Suprapubic skin (tissue), 4 donors: Measurements from ENCODE around the gene PRMT7. TPM values are rescaled to one million over a fixed set of nuclear protein-coding genes. Genes with fewer than 3 reads are reported as not detected.
A peak's percentile ranks its signal among the peaks of the same experiment; 100 is the strongest.

Experiments
- DNase-seq, 2 donors: peaks; one replicate each; pipeline ENCODE4 v3.0.0-alpha.2; 2019; ENCODE audit warnings: low spot score in 2 of 2
- H3K27ac ChIP-seq: fragments of 200-600 bp; sonication (generic); one replicate; pipeline ENCODE4 v1.5.1; 2019
- H3K27me3 ChIP-seq: fragments of 200-600 bp; sonication (generic); one replicate; pipeline ENCODE4 v1.5.1; 2019
- H3K36me3 ChIP-seq: fragments of 200-600 bp; sonication (generic); one replicate; pipeline ENCODE4 v1.5.1; 2019
- H3K4me1 ChIP-seq: fragments of 200-600 bp; sonication (generic); one replicate; pipeline ENCODE4 v1.5.1; 2019
- H3K4me3 ChIP-seq: fragments of 200-600 bp; sonication (generic); one replicate; pipeline ENCODE4 v1.5.1; 2019; ENCODE audit warnings: mild to moderate bottlenecking
- H3K9me3 ChIP-seq: fragments of 200-600 bp; sonication (generic); one replicate; pipeline ENCODE4 v1.5.1; 2019
- EP300 ChIP-seq: sonication (generic); formaldehyde crosslinking; IDR thresholded peaks from one replicate; pipeline ENCODE4 v1.6.1; 2017; ENCODE audit warnings: antibody characterized with exemption
- POLR2A ChIP-seq, 2 donors: fragments of 450-650 bp; IDR thresholded peaks; one replicate each; pipeline ENCODE4 v1.6.1; 2017; ENCODE audit warnings: antibody characterized with exemption in 2 of 2, mild to moderate bottlenecking in 2 of 2, moderate library complexity in 2 of 2
- POLR2AphosphoS5 ChIP-seq, 3 donors: sonication (generic); formaldehyde crosslinking; IDR thresholded peaks; one replicate each; pipeline ENCODE4 v1.6.1; 2017; ENCODE audit warnings: antibody characterized with exemption in 3 of 3
- WGBS: methylation state at CpG from one replicate; pipeline ENCODE4 v1.1.5; 2018; 5-methylcytosine and 5-hydroxymethylcytosine counted together
- total RNA-seq, 4 donors: library from RNA; depleted of rRNA; stranded (reverse); fragments of >200 nt; gene quantifications; one replicate each; pipeline ENCODE4 v1.1.0, GENCODE V29; 2016
- TF ChIP-seq, protein P1 (sequence below), 2 donors: fragments of 200-600 bp in 1 of 2; fragments of 450-650 bp in 1 of 2; sonication (generic) in 1 of 2; IDR thresholded peaks; one replicate each; pipeline ENCODE4 v1.5.1; 2016 to 2019; ENCODE audit warnings: antibody characterized with exemption in 2 of 2, mild to moderate bottlenecking in 1 of 2, moderate library complexity in 1 of 2

Gene PRMT7
- total RNA-seq, 4 donors from 2014 or later, result 38.8 to 101 (median 69.9) TPM

DNA sequence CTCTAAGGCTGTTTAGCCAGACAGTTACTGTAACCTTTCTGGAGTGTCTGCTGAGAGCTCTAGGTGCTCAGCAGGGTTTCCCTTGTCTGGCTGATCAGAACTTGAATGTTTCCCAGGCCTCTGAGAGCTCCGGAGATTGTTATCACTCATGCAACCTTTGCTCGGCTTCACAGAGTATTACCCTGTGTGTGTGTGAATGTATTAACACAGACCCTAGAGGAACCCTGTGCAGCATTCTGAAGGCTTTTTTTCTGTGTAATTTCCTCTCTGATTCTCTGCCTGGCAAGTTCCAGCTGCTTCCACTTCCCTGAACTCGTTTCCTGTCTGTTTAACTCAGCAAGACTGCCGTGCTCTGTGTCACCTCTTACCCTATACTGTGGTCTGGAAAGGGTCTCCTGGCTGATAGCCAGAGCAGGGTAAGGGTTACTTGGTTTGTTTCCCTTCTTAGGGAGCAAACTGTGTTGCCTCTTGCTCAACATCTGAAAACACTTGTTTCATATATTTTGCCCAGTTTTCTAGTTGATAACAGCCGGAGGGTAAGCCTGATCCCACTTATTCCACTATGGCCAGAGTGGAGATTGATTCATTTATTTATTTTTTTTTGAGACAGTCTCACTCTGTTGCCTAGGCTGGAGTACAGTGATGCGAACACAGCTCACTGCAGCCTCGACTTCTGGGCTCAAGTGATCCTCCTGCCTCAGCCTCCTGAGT lies 21.7 kb downstream of the PRMT7 start:
- H3K4me3 ChIP-seq, result no peak overlapping the region
- TF ChIP-seq POLR2AphosphoS5 (IDR thresholded peaks at IDR 0.05) (no peak), EP300 (no peak), POLR2A (IDR thresholded peaks at IDR 0.05) (no peak)
- TF ChIP-seq, protein P1, sequence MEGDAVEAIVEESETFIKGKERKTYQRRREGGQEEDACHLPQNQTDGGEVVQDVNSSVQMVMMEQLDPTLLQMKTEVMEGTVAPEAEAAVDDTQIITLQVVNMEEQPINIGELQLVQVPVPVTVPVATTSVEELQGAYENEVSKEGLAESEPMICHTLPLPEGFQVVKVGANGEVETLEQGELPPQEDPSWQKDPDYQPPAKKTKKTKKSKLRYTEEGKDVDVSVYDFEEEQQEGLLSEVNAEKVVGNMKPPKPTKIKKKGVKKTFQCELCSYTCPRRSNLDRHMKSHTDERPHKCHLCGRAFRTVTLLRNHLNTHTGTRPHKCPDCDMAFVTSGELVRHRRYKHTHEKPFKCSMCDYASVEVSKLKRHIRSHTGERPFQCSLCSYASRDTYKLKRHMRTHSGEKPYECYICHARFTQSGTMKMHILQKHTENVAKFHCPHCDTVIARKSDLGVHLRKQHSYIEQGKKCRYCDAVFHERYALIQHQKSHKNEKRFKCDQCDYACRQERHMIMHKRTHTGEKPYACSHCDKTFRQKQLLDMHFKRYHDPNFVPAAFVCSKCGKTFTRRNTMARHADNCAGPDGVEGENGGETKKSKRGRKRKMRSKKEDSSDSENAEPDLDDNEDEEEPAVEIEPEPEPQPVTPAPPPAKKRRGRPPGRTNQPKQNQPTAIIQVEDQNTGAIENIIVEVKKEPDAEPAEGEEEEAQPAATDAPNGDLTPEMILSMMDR (IDR thresholded peaks at IDR 0.05), result no peak
- no peak for DNase-seq
- H3K27me3 ChIP-seq, result no peaks in the 10 kb centered on the region
- H3K9me3 ChIP-seq, result no peaks in the 10 kb centered on the region
- H3K36me3 ChIP-seq, result peaks cover 16% of the 10 kb centered on the region
- H3K4me1 ChIP-seq, result peaks cover 31% of the 10 kb centered on the region
- H3K27ac ChIP-seq, result peak overlapping the region; percentile 6
- WGBS, result 59% methylated on average over 7 of the region's 7 CpGs

DNA sequence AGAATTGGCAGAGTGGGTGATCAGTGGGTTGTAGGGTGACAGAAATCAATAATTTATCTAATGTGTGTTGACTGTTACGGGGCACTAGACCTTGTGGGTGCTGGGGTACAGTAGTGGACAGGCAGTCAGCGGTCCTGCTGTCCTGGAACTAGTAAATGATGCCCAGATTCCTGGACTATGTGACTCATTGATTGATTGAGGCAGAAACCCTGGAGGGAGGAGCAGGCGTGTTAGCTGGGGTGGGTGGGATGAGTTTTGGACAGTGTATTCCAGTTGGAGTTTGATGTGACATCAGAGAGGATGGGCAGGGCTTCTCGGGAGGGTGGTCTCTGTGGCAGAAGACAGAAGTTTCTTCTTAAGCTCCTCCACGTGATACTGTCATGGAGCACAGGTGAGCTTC lies 24.4 kb downstream of the PRMT7 start:
- Histone ChIP-seq H3K27me3 (no peaks in the 10 kb centered on the region), H3K9me3 (no peaks in the 10 kb centered on the region), H3K27ac (no peak overlapping the region), H3K36me3 (peaks cover 42% of the 10 kb centered on the region), H3K4me1 (peaks cover 29% of the 10 kb centered on the region), H3K4me3 (no peak overlapping the region)
- TF ChIP-seq, protein P1 (IDR thresholded peaks at IDR 0.05), result no peak
- TF ChIP-seq EP300 (no peak), POLR2A (IDR thresholded peaks at IDR 0.05) (no peak), POLR2AphosphoS5 (IDR thresholded peaks at IDR 0.05) (no peak)
- 84% methylated on average over 5 of the region's 5 CpGs for WGBS
- no peak for DNase-seq

DNA sequence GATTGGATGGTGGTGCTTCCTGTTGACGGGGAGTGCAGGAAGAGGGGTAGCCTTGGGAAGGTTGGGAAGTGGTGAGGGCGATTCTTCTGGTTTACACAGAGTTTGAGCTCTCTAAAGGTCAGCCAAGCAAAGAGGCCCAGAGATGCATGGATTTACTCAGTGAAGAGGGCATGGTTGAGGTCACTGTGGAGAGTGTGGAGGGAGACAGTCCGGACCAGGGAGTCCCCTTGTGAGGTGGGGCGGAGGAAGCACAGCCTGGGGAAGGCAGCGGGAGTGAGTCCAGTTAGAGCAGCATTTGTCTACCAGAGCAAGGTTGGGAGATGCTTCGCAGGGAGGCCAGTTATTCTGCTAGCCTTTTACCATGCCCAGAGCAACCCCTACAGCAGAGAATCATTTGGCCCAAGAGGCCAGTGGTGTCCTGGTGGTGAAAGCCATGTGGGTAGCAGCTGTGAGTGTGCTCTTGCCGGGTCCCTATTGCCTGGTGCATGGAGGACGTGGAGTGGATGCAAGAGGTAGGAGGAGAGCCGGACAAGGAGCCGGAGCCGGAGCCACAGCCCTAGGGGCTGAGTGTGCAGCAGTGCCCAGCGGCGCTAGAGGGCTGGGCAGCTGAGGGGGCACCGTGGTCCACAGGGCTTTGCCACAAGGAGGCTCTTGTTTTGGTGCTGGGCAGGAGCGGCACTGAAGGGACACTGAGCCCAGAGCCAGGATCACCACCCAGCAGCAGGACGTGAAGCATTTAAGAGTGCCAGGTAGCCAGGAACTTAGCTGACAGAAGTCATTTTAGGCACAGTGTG lies 27.7 kb downstream of the PRMT7 start:
- Histone ChIP-seq H3K4me3 (no peak overlapping the region), H3K27ac (no peak overlapping the region), H3K27me3 (no peaks in the 10 kb centered on the region), H3K36me3 (peaks cover 66% of the 10 kb centered on the region), H3K9me3 (no peaks in the 10 kb centered on the region), H3K4me1 (peaks cover 17% of the 10 kb centered on the region)
- WGBS, result 90% methylated on average over 16 of the region's 16 CpGs
- no peak for DNase-seq
- no peak for TF ChIP-seq EP300
- TF ChIP-seq, protein P1 (IDR thresholded peaks at IDR 0.05), result no peak
- no peak for TF ChIP-seq POLR2A (IDR thresholded peaks at IDR 0.05)
- no peak for TF ChIP-seq POLR2AphosphoS5 (IDR thresholded peaks at IDR 0.05)

DNA sequence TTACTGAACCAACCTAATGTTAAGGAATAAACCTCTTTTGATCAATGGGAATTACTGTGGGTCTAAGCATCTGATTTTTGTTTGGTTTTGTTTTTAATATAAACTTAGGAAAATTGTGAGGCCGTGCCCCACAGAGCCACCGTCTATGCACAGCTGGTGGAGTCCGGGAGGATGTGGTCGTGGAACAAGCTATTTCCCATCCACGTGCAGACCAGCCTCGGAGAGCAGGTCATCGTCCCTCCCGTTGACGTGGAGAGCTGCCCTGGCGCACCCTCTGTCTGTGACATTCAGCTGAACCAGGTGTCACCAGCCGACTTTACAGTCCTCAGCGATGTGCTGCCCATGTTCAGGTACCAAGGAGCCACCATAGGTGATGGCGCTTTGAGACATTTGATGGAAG lies 28.4 kb downstream of the PRMT7 start:
- H3K27me3 ChIP-seq, result no peaks in the 10 kb centered on the region
- H3K4me1 ChIP-seq, result peaks cover 12% of the 10 kb centered on the region
- H3K27ac ChIP-seq, result no peak overlapping the region
- no peak for DNase-seq
- no peak overlapping the region for H3K4me3 ChIP-seq
- no peaks in the 10 kb centered on the region for H3K9me3 ChIP-seq
- TF ChIP-seq, protein P1 (IDR thresholded peaks at IDR 0.05), result no peak
- no peak for TF ChIP-seq EP300
- TF ChIP-seq POLR2A (IDR thresholded peaks at IDR 0.05), result no peak
- TF ChIP-seq POLR2AphosphoS5 (IDR thresholded peaks at IDR 0.05), result no peak
- 95% methylated on average over 13 of the region's 13 CpGs for WGBS
- peaks cover 72% of the 10 kb centered on the region for H3K36me3 ChIP-seq

DNA sequence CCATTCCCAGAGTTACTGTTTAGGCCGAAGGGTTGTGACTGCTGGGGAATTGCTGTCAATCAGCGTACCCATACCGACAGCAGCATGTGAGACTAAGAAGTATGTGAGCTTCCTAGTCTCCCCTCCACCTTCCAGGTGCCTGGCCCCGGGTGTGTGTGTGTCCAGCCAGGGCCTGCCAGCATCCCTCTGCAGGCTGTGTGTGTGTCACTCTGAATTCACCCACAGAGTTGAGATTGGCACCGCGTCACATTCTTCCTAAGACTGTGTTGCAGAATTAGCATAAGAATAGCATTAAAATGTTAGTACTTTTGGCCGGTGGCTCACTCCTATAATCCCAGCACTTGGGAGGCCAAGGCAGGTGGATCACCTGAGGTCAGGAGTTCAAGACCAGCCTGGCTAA lies 31.8 kb downstream of the PRMT7 start:
- Histone ChIP-seq H3K27me3 (no peaks in the 10 kb centered on the region), H3K4me3 (no peak overlapping the region), H3K27ac (no peak overlapping the region), H3K9me3 (no peaks in the 10 kb centered on the region), H3K36me3 (peaks cover 92% of the 10 kb centered on the region), H3K4me1 (peaks cover 6% of the 10 kb centered on the region)
- no peak for DNase-seq
- 83% methylated on average over 7 of the region's 7 CpGs for WGBS
- TF ChIP-seq POLR2AphosphoS5 (IDR thresholded peaks at IDR 0.05) (no peak), EP300 (no peak), POLR2A (IDR thresholded peaks at IDR 0.05) (no peak)
- TF ChIP-seq, protein P1 (IDR thresholded peaks at IDR 0.05), result no peak
